NT2/D1 (cell line): Measurements from ENCODE around the gene SV2B.

Experiments used
- SUZ12 ChIP-seq: IDR thresholded peaks from 2 replicates; pipeline ENCODE4 v1.6.1; 2011; ENCODE audit not compliant: insufficient read length, insufficient read depth; ENCODE audit errors: extremely low read depth
- YY1 ChIP-seq: IDR thresholded peaks from 2 replicates; pipeline ENCODE4 v1.6.1; 2011; ENCODE audit not compliant: insufficient read length, insufficient read depth

DNA sequence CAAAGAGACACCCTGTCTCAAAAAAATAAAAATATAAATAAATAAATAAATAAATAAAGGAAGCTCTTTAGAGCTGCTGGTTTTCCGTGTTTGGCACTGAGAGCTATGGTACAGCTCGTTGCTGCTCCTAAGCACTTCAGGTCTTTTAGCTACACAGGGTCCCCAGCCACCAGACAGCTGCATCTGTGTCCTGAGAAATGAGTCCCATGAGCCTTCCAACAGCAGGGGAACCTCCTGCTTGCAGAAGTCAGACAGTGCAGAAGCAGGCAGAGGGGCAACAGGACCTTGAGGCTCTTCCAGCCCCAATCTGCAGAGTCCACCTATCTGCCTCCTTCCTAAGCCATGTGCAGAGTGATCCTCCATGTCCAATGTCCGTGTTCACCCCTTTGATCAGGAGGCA lies 159.0 kb downstream of the SV2B start:
- TF ChIP-seq YY1 (no peak), SUZ12 (no peak)
